IMR-90 (cell line): ENCODE results near the gene SYT6. TPM values are rescaled to one million over a fixed set of nuclear protein-coding genes. Genes with fewer than 3 reads are reported as not detected.
A peak's percentile ranks its signal among the peaks of the same experiment; 100 is the strongest.

Experiments used
- ATAC-seq: fragments of 200-7000 bp; cut with Tn5 transposase; 2 replicates; pipeline ENCODE4 v1.9.1; 2020; ENCODE audit warnings: low read depth, mild to moderate bottlenecking, moderate library complexity
- BruUV-seq: library from RNA; stranded (reverse); fragments of 400-500 nt; replicated peaks from 2 replicates; lab custom pipeline; 2021; lab: Mats Ljungman, UMichigan
- CTCF ChIA-PET: fragments of 300-600 bp; formaldehyde crosslinking; extraction: SDS; loops from one replicate; lab custom pipeline; 2021; ENCODE audit warnings: antibody characterized with exemption; lab: Yijun Ruan, JAX
- POLR2A ChIA-PET: fragments of 300-600 bp; sonication (Branson Sonifier 250); formaldehyde crosslinking; loops from one replicate; lab custom pipeline; 2022; ENCODE audit warnings: antibody characterized with exemption; ENCODE audit not compliant: unreplicated experiment; lab: Charles Lee
- DNase-seq: peaks from one replicate; pipeline ENCODE4 v3.0.0; 2013
- H2AFZ ChIP-seq: replicated peaks from 2 replicates; pipeline ENCODE3; 2013; ENCODE audit warnings: low read length, mild to moderate bottlenecking; ENCODE audit not compliant: poor library complexity
- H2AK5ac ChIP-seq: 2 replicates; pipeline ENCODE4 v1.6.1; 2013; ENCODE audit warnings: low read depth, low read length, inconsistent platforms
- H2AK9ac ChIP-seq: replicated peaks from 2 replicates; pipeline ENCODE3; 2013; ENCODE audit warnings: mild to moderate bottlenecking, low read depth, low read length, moderate library complexity; ENCODE audit not compliant: poor library complexity
- H2BK120ac ChIP-seq: 2 replicates; pipeline ENCODE4 v1.6.1; 2013; ENCODE audit warnings: low read depth, low read length, inconsistent platforms
- H2BK15ac ChIP-seq: 3 replicates; pipeline ENCODE4 v1.6.1; 2013; ENCODE audit warnings: low read depth, low read length, inconsistent platforms
- H2BK20ac ChIP-seq: 2 replicates; pipeline ENCODE4 v1.6.1; 2013; ENCODE audit warnings: low read depth, mild to moderate bottlenecking, inconsistent platforms, low read length, moderate library complexity
- H2BK5ac ChIP-seq: 2 replicates; pipeline ENCODE4 v1.6.1; 2013; ENCODE audit warnings: mild to moderate bottlenecking, low read depth, low read length, inconsistent platforms; ENCODE audit not compliant: poor library complexity, severe bottlenecking
- H3K14ac ChIP-seq: replicated peaks from 2 replicates; pipeline ENCODE4 v1.6.1; 2013; ENCODE audit warnings: low read depth, low read length, inconsistent platforms
- H3K18ac ChIP-seq: 2 replicates; pipeline ENCODE4 v1.6.1; 2013; ENCODE audit warnings: low read depth, low read length, control low read depth
- H3K23ac ChIP-seq: 2 replicates; pipeline ENCODE4 v1.6.1; 2013; ENCODE audit warnings: low read depth, low read length, inconsistent platforms
- H3K27ac ChIP-seq: 2 replicates; pipeline ENCODE4 v1.5.1; 2013; ENCODE audit warnings: mild to moderate bottlenecking, control low read depth, low read length; ENCODE audit not compliant: insufficient read depth
- H3K27me3 ChIP-seq: 2 replicates; pipeline ENCODE4 v1.6.1; 2013; ENCODE audit warnings: low read length; ENCODE audit not compliant: control insufficient read depth, insufficient read depth
- H3K36me3 ChIP-seq: 2 replicates; pipeline ENCODE4 v1.6.1; 2013; ENCODE audit warnings: low read length, mixed read lengths; ENCODE audit not compliant: control insufficient read depth, insufficient read depth
- H3K4ac ChIP-seq: 2 replicates; pipeline ENCODE4 v1.6.1; 2013; ENCODE audit warnings: low read depth, low read length, inconsistent platforms
- H3K4me1 ChIP-seq: 2 replicates; pipeline ENCODE4 v1.6.1; 2013; ENCODE audit warnings: low read length, mixed read lengths; ENCODE audit not compliant: control insufficient read depth, insufficient read depth
- H3K4me2 ChIP-seq: 2 replicates; pipeline ENCODE4 v1.6.1; 2013; ENCODE audit warnings: low read depth, mild to moderate bottlenecking, control low read depth, low read length, moderate library complexity
- H3K4me3 ChIP-seq: 2 replicates; pipeline ENCODE4 v1.5.1; 2013; ENCODE audit warnings: low read depth, mild to moderate bottlenecking, control low read depth, low read length, moderate library complexity; ENCODE audit not compliant: insufficient read depth
- H3K56ac ChIP-seq: 2 replicates; pipeline ENCODE4 v1.6.1; 2013; ENCODE audit warnings: low read length, inconsistent platforms; ENCODE audit not compliant: insufficient read depth; ENCODE audit errors: extremely low read depth
- H3K79me1 ChIP-seq, 2 experiments: 2 replicates each; pipeline ENCODE4 v1.6.1; 2013; ENCODE audit warnings: low read length in 2 of 2, inconsistent platforms in 1 of 2, low read depth in 1 of 2
- H3K9ac ChIP-seq: 2 replicates; pipeline ENCODE4 v1.6.1; 2013; ENCODE audit warnings: low read depth, low read length, control low read depth
- H3K9me1 ChIP-seq: 2 replicates; pipeline ENCODE4 v1.6.1; 2013; ENCODE audit warnings: low read length, inconsistent platforms; ENCODE audit not compliant: insufficient read depth
- H3K9me3 ChIP-seq: 2 replicates; pipeline ENCODE4 v1.6.1; 2013; ENCODE audit warnings: low read length; ENCODE audit not compliant: control insufficient read depth, insufficient read depth
- H4K20me1 ChIP-seq: 2 replicates; pipeline ENCODE4 v1.6.1; 2013; ENCODE audit warnings: low read length, inconsistent platforms; ENCODE audit not compliant: insufficient read depth
- H4K5ac ChIP-seq: 2 replicates; pipeline ENCODE4 v1.6.1; 2013; ENCODE audit warnings: mild to moderate bottlenecking, low read depth, low read length, control low read depth
- H4K8ac ChIP-seq, 2 experiments: 2 replicates each; pipeline ENCODE4 v1.6.1; 2013; ENCODE audit warnings: low read depth in 2 of 2, low read length in 2 of 2, control low read depth in 1 of 2, inconsistent platforms in 1 of 2
- H4K91ac ChIP-seq: 2 replicates; pipeline ENCODE4 v1.6.1; 2013; ENCODE audit warnings: low read depth, low read length, inconsistent platforms; ENCODE audit not compliant: insufficient read depth
- BHLHE40 ChIP-seq: fragments of 150-350 bp; IDR thresholded peaks from 2 replicates; pipeline ENCODE4 v1.6.1; 2016; ENCODE audit warnings: mild to moderate bottlenecking, low read depth, low read length
- CEBPB ChIP-seq: IDR thresholded peaks from 2 replicates; pipeline ENCODE4 v1.6.1; 2012; ENCODE audit warnings: low read depth, low read length, improper control_type of control experiment
- CHD1 ChIP-seq: IDR thresholded peaks from 2 replicates; pipeline ENCODE4 v1.6.1; 2012; ENCODE audit warnings: low read depth, low read length, improper control_type of control experiment
- ELK1 ChIP-seq: fragments of 150-350 bp; IDR thresholded peaks from 2 replicates; pipeline ENCODE4 v1.6.1; 2016; ENCODE audit warnings: low read depth, mild to moderate bottlenecking, low read length, moderate library complexity, borderline replicate concordance
- FOS ChIP-seq: fragments of 150-350 bp; IDR thresholded peaks from 2 replicates; pipeline ENCODE4 v1.6.1; 2016; ENCODE audit warnings: low read depth, low read length
- MAFK ChIP-seq: IDR thresholded peaks from 2 replicates; pipeline ENCODE4 v1.6.1; 2012; ENCODE audit warnings: low read depth, low read length, improper control_type of control experiment
- MAZ ChIP-seq: IDR thresholded peaks from 2 replicates; pipeline ENCODE4 v1.6.1; 2012; ENCODE audit warnings: low read depth, mild to moderate bottlenecking, low read length, improper control_type of control experiment, moderate library complexity, borderline replicate concordance
- MXI1 ChIP-seq: IDR thresholded peaks from 2 replicates; pipeline ENCODE4 v1.6.1; 2012; ENCODE audit warnings: low read depth, mild to moderate bottlenecking, low read length, moderate library complexity, borderline replicate concordance
- NFE2L2 ChIP-seq: fragments of 150-350 bp; IDR thresholded peaks from 2 replicates; pipeline ENCODE4 v1.6.1; 2016; ENCODE audit warnings: low read depth, mild to moderate bottlenecking, low read length
- POLR2A ChIP-seq: IDR thresholded peaks from 2 replicates; pipeline ENCODE4 v1.6.1; 2012; ENCODE audit warnings: mild to moderate bottlenecking, low read depth, low read length
- RAD21 ChIP-seq: IDR thresholded peaks from 2 replicates; pipeline ENCODE4 v1.6.1; 2012; ENCODE audit warnings: low read length, improper control_type of control experiment
- RCOR1 ChIP-seq: IDR thresholded peaks from 2 replicates; pipeline ENCODE4 v1.6.1; 2012; ENCODE audit warnings: mild to moderate bottlenecking, low read length, improper control_type of control experiment; ENCODE audit not compliant: insufficient replicate concordance
- RFX5 ChIP-seq: IDR thresholded peaks from 2 replicates; pipeline ENCODE4 v1.8.0; 2012; ENCODE audit warnings: low read depth, mild to moderate bottlenecking, low read length, moderate library complexity
- SMC3 ChIP-seq: fragments of 150-350 bp; IDR thresholded peaks from 2 replicates; pipeline ENCODE4 v1.6.1; 2016; ENCODE audit warnings: low read depth, mild to moderate bottlenecking, antibody characterized with exemption, low read length, moderate library complexity
- USF2 ChIP-seq: fragments of 150-350 bp; IDR thresholded peaks from 2 replicates; pipeline ENCODE4 v1.6.1; 2017; ENCODE audit warnings: mild to moderate bottlenecking, antibody characterized with exemption, low read length, low read depth
- WGBS, 2 experiments: methylation state at CpG; one replicate each; pipeline versions ENCODE4 v1.1.5 to v1.1.7; 2013; ENCODE audit warnings: missing lambda C conversion rate in 2 of 2; ENCODE audit not compliant: insufficient read length in 1 of 2; ENCODE audit errors: extremely low coverage in 2 of 2; 5-methylcytosine and 5-hydroxymethylcytosine counted together
- dilution Hi-C: fragments of 300-500 bp; cut with HindIII; formaldehyde crosslinking; loops from one replicate; pipeline ENCODE4 v1.14.3; 2018; ENCODE audit warnings: low sequenced_read_pairs; ENCODE audit not compliant: unreplicated experiment
- in situ Hi-C: fragments of 300-500 bp; cut with MboI; formaldehyde crosslinking; loops from 3 replicates; pipeline ENCODE4 v1.14.3; 2019; ENCODE audit warnings: low sequenced_read_pairs, inconsistent platforms, mixed read lengths
- intact Hi-C: fragments of 100-400 bp; cut with micrococcal nuclease; formaldehyde crosslinking; loops from 2 replicates; pipeline ENCODE4 v1.10.0; 2022
- polyA plus RNA-seq, 3 experiments: library from polyadenylated mRNA; depleted of rRNA; stranded (reverse); fragments of >200 nt; gene quantifications; 2 replicates each; pipeline ENCODE4 v1.2.3, GENCODE V29; 2012; ENCODE audit warnings: low replicate concordance in 1 of 3
- total RNA-seq: library from RNA; depleted of rRNA; stranded (reverse); fragments of >200 nt; gene quantifications from 2 replicates; pipeline ENCODE4 v1.2.3, GENCODE V29; 2012

The SYT6 gene
- total and polyA plus RNA-seq, 2 of the 4 experiments (the other 2 are of a cell fraction) = not detected

- in situ Hi-C loops = no loop called here
Measured at GRCh38 chr1:114122941-114123618, 30.6 kb downstream of the SYT6 start.

More at GRCh38 chr1:114122941-114123618, 30.6 kb downstream of the SYT6 start:
- Histone ChIP-seq H3K9me1 (no peaks in the 10 kb centered on the region), H4K20me1 (no peaks in the 10 kb centered on the region), H3K4me3 (no peak overlapping the region), H2AK5ac (no peak overlapping the region), H2BK120ac (no peak overlapping the region), H3K9me3 (no peaks in the 10 kb centered on the region), H3K27me3 (peaks cover 11% of the 10 kb centered on the region), H2BK20ac (no peak overlapping the region), H3K14ac (no peak overlapping the region), H2AFZ (no peak overlapping the region), H3K79me1 (no peaks in the 10 kb centered on the region), H2BK15ac (no peak overlapping the region), H3K23ac (no peak overlapping the region), H3K9ac (no peak overlapping the region), H3K56ac (no peak overlapping the region), H4K8ac (no peak overlapping the region), H2BK5ac (no peak overlapping the region), H3K4ac (no peak overlapping the region), H3K18ac (no peak overlapping the region), H3K27ac (no peak overlapping the region), H3K4me1 (no peaks in the 10 kb centered on the region), H4K91ac (no peak overlapping the region), H2AK9ac (no peak overlapping the region), H3K4me2 (no peak overlapping the region), H3K36me3 (no peaks in the 10 kb centered on the region), H4K5ac (no peak overlapping the region)
- whole genome bisulfite sequencing, 2 experiments = 0% methylated on average over 3 of the region's 9 CpGs; no CpG with 5 or more reads in 1 of the 2 experiments
- DNase-seq (peak; percentile 33), ATAC-seq (no peak)
- intact Hi-C loops (loop anchor here (1.0 kb wide), 1 partner anchor 39 kb away; no protein-coding TSS in a partner anchor), dilution Hi-C loops (no loop called here)
- no TSS peak for BruUV-seq
- ChIA-PET CTCF (no interaction called here), POLR2A (no interaction called here)
- TF ChIP-seq MAFK = no peak
- TF ChIP-seq NFE2L2 = no peak
- TF ChIP-seq BHLHE40 = no peak
- TF ChIP-seq SMC3 = no peak
- no peak for TF ChIP-seq MAZ
- no peak for TF ChIP-seq MXI1
- TF ChIP-seq USF2 = no peak
- TF ChIP-seq RFX5 = no peak
- TF ChIP-seq CHD1 = no peak
- TF ChIP-seq CEBPB = no peak
- no peak for TF ChIP-seq ELK1
- TF ChIP-seq RCOR1 = no peak
- TF ChIP-seq POLR2A = no peak
- TF ChIP-seq FOS = no peak
- no peak for TF ChIP-seq RAD21
